B cell (primary cell): ENCODE data around the gene ERBB4. TPM values are rescaled to one million over a fixed set of nuclear protein-coding genes. Genes with fewer than 3 reads are reported as not detected.

Source experiments
- ATAC-seq: fragments of 200-7000 bp; cut with Tn5 transposase; one replicate; pipeline ENCODE4 v1.10.0; 2021; ENCODE audit warnings: low read depth, mild to moderate bottlenecking, moderate number of reproducible peaks, moderate library complexity
- CTCF ChIA-PET: fragments of 350-600 bp; sonication (Branson Sonifier 250); formaldehyde crosslinking; loops from one replicate; lab custom pipeline; 2021; ENCODE audit warnings: antibody characterized with exemption, inconsistent platforms; lab: Charles Lee
- POLR2A ChIA-PET: fragments of 350-600 bp; sonication (Branson Sonifier 250); formaldehyde crosslinking; loops from one replicate; lab custom pipeline; 2021; ENCODE audit warnings: antibody characterized with exemption; lab: Charles Lee
- DNase-seq: peaks from one replicate; pipeline ENCODE4 v3.0.0; 2013
- H2AFZ ChIP-seq: 2 replicates; pipeline ENCODE4 v1.6.1; 2012; ENCODE audit warnings: mild to moderate bottlenecking, low read depth, low read length; ENCODE audit not compliant: insufficient read depth, poor library complexity, severe bottlenecking
- H3K27ac ChIP-seq, 2 donors: 1 replicate in 1 of 2; 2 replicates in 1 of 2; pipeline ENCODE4 v1.5.1; 2012 to 2013; ENCODE audit warnings: low read length in 2 of 2, mild to moderate bottlenecking in 2 of 2, moderate library complexity in 1 of 2
- H3K27me3 ChIP-seq, 4 experiments: fragments of 200-600 bp in 1 of 4; sonication (generic) in 1 of 4; replicated peaks in 1 of 4; 1 replicate in 2 of 4; 2 replicates in 2 of 4; pipeline versions ENCODE4 v1.6.1 to v1.7.0; 2013 to 2016; ENCODE audit warnings: low read length in 3 of 4, mild to moderate bottlenecking in 2 of 4, mixed read lengths in 1 of 4, moderate library complexity in 1 of 4; ENCODE audit not compliant: insufficient read depth in 4 of 4, control insufficient read depth in 3 of 4; ENCODE audit errors: control extremely low read depth in 1 of 4
- H3K36me3 ChIP-seq, 2 experiments: replicated peaks in 1 of 2; 1 replicate in 1 of 2; 2 replicates in 1 of 2; pipeline versions ENCODE4 v1.6.1 to v1.7.1; 2013; ENCODE audit warnings: low read length in 1 of 2; ENCODE audit not compliant: insufficient read depth in 2 of 2, control insufficient read depth in 1 of 2; ENCODE audit errors: control extremely low read depth in 1 of 2, extremely low read depth in 1 of 2
- H3K4me1 ChIP-seq, 2 donors: fragments of 200-600 bp in 1 of 2; sonication (generic) in 1 of 2; 1 replicate in 1 of 2; 2 replicates in 1 of 2; pipeline versions ENCODE4 v1.5.1 to v1.6.1; 2013 to 2017; ENCODE audit warnings: low read length in 2 of 2; ENCODE audit not compliant: control insufficient read depth in 2 of 2, insufficient read depth in 2 of 2
- H3K4me2 ChIP-seq: replicated peaks from 2 replicates; pipeline ENCODE3; 2012; ENCODE audit warnings: mild to moderate bottlenecking, low read depth, low read length; ENCODE audit not compliant: poor library complexity, severe bottlenecking
- H3K4me3 ChIP-seq, 5 experiments: fragments of 200-600 bp in 1 of 5; sonication (generic) in 1 of 5; 1 replicate in 3 of 5; 2 replicates in 2 of 5; pipeline versions ENCODE4 v1.5.1 to v1.7.0; 2011 to 2016; ENCODE audit warnings: low read length in 4 of 5, mild to moderate bottlenecking in 4 of 5, low read depth in 2 of 5, control low read depth in 1 of 5, moderate library complexity in 1 of 5; ENCODE audit not compliant: insufficient read depth in 1 of 5; ENCODE audit errors: control extremely low read depth in 1 of 5, extremely low read depth in 1 of 5
- H3K79me2 ChIP-seq: fragments of 200-600 bp; sonication (generic); one replicate; pipeline ENCODE4 v1.6.0; 2016; ENCODE audit warnings: low read length; ENCODE audit not compliant: control insufficient read depth, insufficient read depth
- H3K9ac ChIP-seq: fragments of 200-600 bp; sonication (generic); 2 replicates; pipeline ENCODE4 v1.6.1; 2017; ENCODE audit warnings: mild to moderate bottlenecking, low read length, moderate library complexity
- H3K9me3 ChIP-seq, 3 donors: one replicate each; pipeline versions ENCODE4 v1.6.1 to v1.7.1; 2013; ENCODE audit warnings: low read length in 2 of 3; ENCODE audit not compliant: control insufficient read depth in 2 of 3, insufficient read depth in 1 of 3; ENCODE audit errors: control extremely low read depth in 1 of 3
- H4K20me1 ChIP-seq: 2 replicates; pipeline ENCODE4 v1.6.0; 2012; ENCODE audit warnings: mild to moderate bottlenecking, low read length; ENCODE audit not compliant: insufficient read depth, control insufficient read depth, poor library complexity, severe bottlenecking
- H3K27ac Mint-ChIP-seq: one replicate; pipeline ENCODE4 v1.8.0; 2021; ENCODE audit warnings: mixed read lengths
- H3K27me3 Mint-ChIP-seq: one replicate; pipeline ENCODE4 v1.8.0; 2021; ENCODE audit warnings: mixed read lengths
- H3K4me1 Mint-ChIP-seq: one replicate; pipeline ENCODE4 v1.8.0; 2021; ENCODE audit warnings: mixed read lengths
- H3K4me3 Mint-ChIP-seq: one replicate; pipeline ENCODE4 v1.8.0; 2021; ENCODE audit warnings: mixed read lengths
- H3K9me3 Mint-ChIP-seq: one replicate; pipeline ENCODE4 v1.8.0; 2022; ENCODE audit warnings: mixed read lengths; ENCODE audit not compliant: insufficient read depth
- EZH2 ChIP-seq: IDR thresholded peaks from 2 replicates; pipeline ENCODE4 v1.6.1; 2012; ENCODE audit warnings: borderline replicate concordance, low read depth, mild to moderate bottlenecking, moderate library complexity, low read length; ENCODE audit not compliant: insufficient read depth, poor library complexity, severe bottlenecking
- WGBS: methylation state at CpG from one replicate; pipeline ENCODE4 v1.1.5; 2013; ENCODE audit warnings: missing lambda C conversion rate; ENCODE audit not compliant: insufficient coverage; 5-methylcytosine and 5-hydroxymethylcytosine counted together
- intact Hi-C: fragments of 100-400 bp; cut with micrococcal nuclease; formaldehyde crosslinking; loops from one replicate; pipeline ENCODE4 v1.10.0; 2022
- polyA plus RNA-seq: library from polyadenylated mRNA; depleted of rRNA; stranded (reverse); fragments of >200 nt; gene quantifications from 2 replicates; pipeline ENCODE4 v1.2.3, GENCODE V29; 2012
- total RNA-seq, 2 donors: library from RNA; stranded (reverse); fragments of 120-200 nt in 1 of 2; gene quantifications; 1 replicate in 1 of 2; 2 replicates in 1 of 2; pipeline versions ENCODE4 v1.2.3 to v1.2.4, GENCODE V29; 2013 to 2022
- TF ChIP-seq, protein P1 (sequence below): fragments of 200-600 bp; IDR thresholded peaks from one replicate; pipeline ENCODE4 v1.8.0; 2022; ENCODE audit warnings: antibody characterized with exemption, mild to moderate bottlenecking

ERBB4 gene
- total and polyA plus RNA-seq, 2 donors (not counting 1 experiment from before 2014, with no cell fraction given) = not detected

DNA sequence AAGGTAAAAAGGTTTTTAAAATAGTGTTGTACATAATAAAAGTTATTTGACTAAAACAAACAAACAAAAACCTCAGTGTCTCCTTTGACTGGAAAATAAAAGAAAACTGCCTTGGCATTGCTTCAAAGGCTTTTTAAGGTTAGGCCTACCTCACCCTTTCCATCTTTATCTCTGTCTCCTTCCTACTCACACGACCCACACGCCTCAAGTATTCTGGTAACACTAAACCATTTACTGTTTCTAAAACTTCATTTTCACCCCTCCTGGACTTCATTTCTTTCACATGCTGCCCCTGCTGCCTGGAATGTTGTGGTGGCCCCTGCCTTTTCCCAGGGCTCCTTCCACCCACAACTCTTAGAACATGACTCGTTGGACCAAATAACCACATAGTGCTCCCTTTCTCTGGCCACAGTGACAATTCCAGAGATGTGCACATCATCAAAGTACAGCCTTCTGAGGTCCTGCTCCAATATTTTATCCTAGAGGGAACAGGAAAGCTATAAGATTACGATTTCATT lies 54.0 kb downstream of the ERBB4 start:
- no peak overlapping the region for H3K4me3 Mint-ChIP-seq
- no peaks in the 10 kb centered on the region for H3K4me1 Mint-ChIP-seq
- H3K4me1 ChIP-seq = no peaks in the 10 kb centered on the region
- DNase-seq = no peak
- 83% methylated on average over 4 of the region's 4 CpGs for WGBS
- H3K4me3 ChIP-seq = no peak overlapping the region
- H3K36me3 ChIP-seq = no peaks in the 10 kb centered on the region
- POLR2A ChIA-PET = no interaction called here
- CTCF ChIA-PET = no interaction called here
- H3K79me2 ChIP-seq = no peaks in the 10 kb centered on the region
- no peaks in the 10 kb centered on the region for H3K9me3 Mint-ChIP-seq
- H4K20me1 ChIP-seq = no peaks in the 10 kb centered on the region
- ATAC-seq = no peak
- no peaks in the 10 kb centered on the region for H3K9me3 ChIP-seq
- H2AFZ ChIP-seq = no peak overlapping the region
- intact Hi-C loops = no loop called here
- H3K27me3 Mint-ChIP-seq = no peaks in the 10 kb centered on the region
- H3K27ac ChIP-seq = no peak overlapping the region
- no peak overlapping the region for H3K9ac ChIP-seq
- H3K4me2 ChIP-seq = no peak overlapping the region
- no peak for TF ChIP-seq EZH2
- TF ChIP-seq, protein P1, sequence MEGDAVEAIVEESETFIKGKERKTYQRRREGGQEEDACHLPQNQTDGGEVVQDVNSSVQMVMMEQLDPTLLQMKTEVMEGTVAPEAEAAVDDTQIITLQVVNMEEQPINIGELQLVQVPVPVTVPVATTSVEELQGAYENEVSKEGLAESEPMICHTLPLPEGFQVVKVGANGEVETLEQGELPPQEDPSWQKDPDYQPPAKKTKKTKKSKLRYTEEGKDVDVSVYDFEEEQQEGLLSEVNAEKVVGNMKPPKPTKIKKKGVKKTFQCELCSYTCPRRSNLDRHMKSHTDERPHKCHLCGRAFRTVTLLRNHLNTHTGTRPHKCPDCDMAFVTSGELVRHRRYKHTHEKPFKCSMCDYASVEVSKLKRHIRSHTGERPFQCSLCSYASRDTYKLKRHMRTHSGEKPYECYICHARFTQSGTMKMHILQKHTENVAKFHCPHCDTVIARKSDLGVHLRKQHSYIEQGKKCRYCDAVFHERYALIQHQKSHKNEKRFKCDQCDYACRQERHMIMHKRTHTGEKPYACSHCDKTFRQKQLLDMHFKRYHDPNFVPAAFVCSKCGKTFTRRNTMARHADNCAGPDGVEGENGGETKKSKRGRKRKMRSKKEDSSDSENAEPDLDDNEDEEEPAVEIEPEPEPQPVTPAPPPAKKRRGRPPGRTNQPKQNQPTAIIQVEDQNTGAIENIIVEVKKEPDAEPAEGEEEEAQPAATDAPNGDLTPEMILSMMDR = no peak
- no peaks in the 10 kb centered on the region for H3K27me3 ChIP-seq
- no peak overlapping the region for H3K27ac Mint-ChIP-seq

DNA sequence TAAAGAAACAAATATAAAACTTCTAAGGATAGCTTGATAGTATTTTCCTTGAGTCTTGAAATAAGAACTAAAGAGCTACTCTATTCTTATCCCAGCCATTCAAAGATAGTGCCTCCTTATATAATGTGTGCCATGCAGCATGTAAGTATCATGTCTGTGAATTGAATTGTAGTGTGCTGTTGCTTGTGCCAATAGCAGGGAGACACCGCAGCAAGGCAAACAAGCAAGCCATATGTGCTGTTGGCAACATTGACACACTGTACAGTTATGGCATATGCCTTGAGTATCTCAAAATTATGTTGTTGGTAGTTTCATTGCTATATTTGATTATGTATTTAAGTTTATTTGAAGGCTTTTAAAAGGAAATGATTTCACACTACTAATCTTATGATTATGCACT lies 58.2 kb downstream of the ERBB4 start:
- Mint-ChIP-seq H3K4me1 (no peaks in the 10 kb centered on the region), H3K27ac (no peak overlapping the region), H3K4me3 (no peak overlapping the region), H3K27me3 (no peaks in the 10 kb centered on the region), H3K9me3 (no peaks in the 10 kb centered on the region)
- Histone ChIP-seq H3K4me3 (no peak overlapping the region), H3K27ac (no peak overlapping the region), H3K79me2 (no peaks in the 10 kb centered on the region), H3K4me1 (no peaks in the 10 kb centered on the region), H4K20me1 (no peaks in the 10 kb centered on the region), H3K9ac (no peak overlapping the region), H3K36me3 (no peaks in the 10 kb centered on the region), H2AFZ (no peak overlapping the region), H3K9me3 (no peaks in the 10 kb centered on the region), H3K27me3 (no peaks in the 10 kb centered on the region), H3K4me2 (no peak overlapping the region)
- ATAC-seq (no peak), DNase-seq (no peak)
- 80% methylated on average over 1 of the region's 1 CpG for WGBS
- intact Hi-C loops = no loop called here
- TF ChIP-seq, protein P1 = no peak
- no peak for TF ChIP-seq EZH2
- POLR2A ChIA-PET = no interaction called here
- CTCF ChIA-PET = no interaction called here
